ENCODE data around the gene UBE2G2.

DNA sequence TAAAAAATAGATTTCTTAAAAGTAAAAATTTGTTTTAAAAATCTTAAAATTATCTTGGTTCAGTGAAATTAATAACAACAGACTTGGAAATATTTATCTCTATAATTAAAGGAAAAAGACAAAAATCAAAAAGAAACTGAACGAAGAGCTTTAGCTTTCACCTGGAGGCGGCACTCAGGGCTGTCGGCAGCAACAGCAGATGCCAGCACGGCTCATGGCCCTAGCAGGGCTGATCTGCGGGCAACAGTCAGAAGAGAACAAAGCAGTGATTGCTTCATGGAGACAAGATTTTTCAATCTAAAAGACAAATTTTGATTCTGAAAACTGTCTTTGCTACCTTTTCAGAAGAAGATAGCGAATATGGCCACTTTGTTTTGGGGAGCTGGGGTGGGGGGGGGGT lies 22.6 kb downstream of the UBE2G2 start:
- TF ChIP-seq POLR2AphosphoS5 (IDR thresholded peaks at IDR 0.05; ENCODE audit: low read depth, low read length) = no peak
- TF ChIP-seq REST (IDR thresholded peaks at IDR 0.05; ENCODE audit: insufficient read depth in 1 of 2, low read depth in 2 of 2, low read length in 2 of 2) = no peak
- no peak for TF ChIP-seq SIN3A (IDR thresholded peaks at IDR 0.05; ENCODE audit: borderline replicate concordance, insufficient read depth, low read length)
- TF ChIP-seq FOXP2 (optimal IDR thresholded peaks at IDR 0.05; ENCODE audit: borderline replicate concordance, extremely low read depth, extremely low read length, insufficient read depth) = no peak
- TF ChIP-seq TAF1 (IDR thresholded peaks at IDR 0.05; ENCODE audit: borderline replicate concordance, insufficient read depth, low read length) = no peak
